Glutamatergic neuron (in vitro differentiated cells): ENCODE data around the gene PCTP. TPM values are rescaled to one million over a fixed set of nuclear protein-coding genes. Genes with fewer than 3 reads are reported as not detected.

ENCODE experiments used
- DNase-seq: peaks from one replicate; pipeline ENCODE4 v3.0.0; 2022
- H3K27ac Mint-ChIP-seq: one replicate; pipeline ENCODE4 v1.8.0; 2020; ENCODE audit warnings: mild to moderate bottlenecking, mixed read lengths, inconsistent platforms; ENCODE audit not compliant: unreplicated experiment
- H3K27me3 Mint-ChIP-seq: one replicate; pipeline ENCODE4 v1.8.0; 2020; ENCODE audit warnings: mild to moderate bottlenecking, moderate library complexity, mixed read lengths, inconsistent platforms; ENCODE audit not compliant: unreplicated experiment
- H3K36me3 Mint-ChIP-seq: one replicate; pipeline ENCODE4 v1.8.0; 2020; ENCODE audit warnings: mild to moderate bottlenecking, mixed read lengths, inconsistent platforms; ENCODE audit not compliant: unreplicated experiment
- H3K4me1 Mint-ChIP-seq: one replicate; pipeline ENCODE4 v1.8.0; 2020; ENCODE audit warnings: mild to moderate bottlenecking, low read depth, mixed read lengths, inconsistent platforms; ENCODE audit not compliant: unreplicated experiment
- H3K4me3 Mint-ChIP-seq: one replicate; pipeline ENCODE4 v1.8.0; 2020; ENCODE audit warnings: mild to moderate bottlenecking, mixed read lengths, inconsistent platforms; ENCODE audit not compliant: unreplicated experiment
- H3K9me3 Mint-ChIP-seq: one replicate; pipeline ENCODE4 v1.8.0; 2020; ENCODE audit warnings: mild to moderate bottlenecking, moderate library complexity, mixed read lengths, inconsistent platforms; ENCODE audit not compliant: unreplicated experiment
- total RNA-seq: library from RNA; stranded (reverse); fragmentation: NEBNext Ultra II Directional; extraction: Animal tissue kit (Norgen Biotek cat#: 25700); gene quantifications from one replicate; pipeline ENCODE4 v1.2.1, GENCODE V29; 2021; ENCODE audit not compliant: unreplicated experiment
- TF ChIP-seq, protein P1 (sequence below): fragments of 200-600 bp; sonication (generic); IDR thresholded peaks from one replicate; pipeline ENCODE4 v1.5.0; 2021; ENCODE audit not compliant: partially characterized antibody, unreplicated experiment

Gene PCTP
- total RNA-seq, 1 donor from 2014 or later = 20.5 TPM

DNA sequence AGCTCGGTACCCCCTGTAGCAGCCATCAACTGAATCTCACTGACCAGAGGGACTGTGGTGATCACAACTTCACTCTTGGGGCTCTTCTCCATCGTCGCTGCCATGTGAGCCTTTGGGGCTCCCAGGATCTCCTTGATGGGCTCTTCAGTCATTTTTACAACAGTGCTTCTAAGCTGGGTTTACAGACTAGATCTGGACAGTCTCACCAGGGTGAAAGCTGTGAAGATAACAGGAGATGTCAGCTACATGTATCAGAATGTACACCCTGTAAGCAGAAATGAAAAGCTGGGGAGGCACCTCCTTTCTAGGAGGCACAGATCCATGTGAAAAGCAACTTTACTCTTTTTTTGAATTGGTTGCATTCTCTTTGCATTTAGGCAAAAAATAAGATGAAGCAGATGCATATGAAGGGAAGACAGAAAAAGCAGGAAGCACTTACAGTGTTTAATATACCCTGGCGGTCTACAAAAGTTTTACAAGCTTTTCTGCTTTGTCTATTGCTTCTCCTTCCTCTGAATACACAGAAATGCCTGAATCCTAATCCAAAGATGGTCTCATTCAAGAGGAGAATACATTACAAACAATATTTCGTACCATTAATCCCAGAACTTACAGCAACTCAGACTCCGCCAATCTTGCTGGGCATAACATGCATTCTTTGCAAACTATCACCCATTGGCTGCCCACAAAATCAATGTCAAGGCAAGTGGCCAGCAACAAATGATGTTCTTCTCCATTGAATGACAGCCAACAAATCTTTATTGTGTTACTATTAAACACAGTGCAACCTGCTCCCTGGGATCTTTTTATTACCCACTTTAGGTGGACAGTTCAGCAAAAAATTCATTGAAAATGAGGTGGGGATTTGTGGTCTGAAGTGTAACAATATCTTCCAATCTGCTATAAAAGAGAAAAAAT is 29.7 kb upstream of the PCTP start:
- Mint-ChIP-seq H3K4me1 (peaks cover 17% of the 10 kb centered on the region), H3K27me3 (peaks cover 2% of the 10 kb centered on the region), H3K9me3 (peaks cover 2% of the 10 kb centered on the region), H3K4me3 (no peak overlapping the region), H3K27ac (no peak overlapping the region), H3K36me3 (no peaks in the 10 kb centered on the region)
- TF ChIP-seq, protein P1, sequence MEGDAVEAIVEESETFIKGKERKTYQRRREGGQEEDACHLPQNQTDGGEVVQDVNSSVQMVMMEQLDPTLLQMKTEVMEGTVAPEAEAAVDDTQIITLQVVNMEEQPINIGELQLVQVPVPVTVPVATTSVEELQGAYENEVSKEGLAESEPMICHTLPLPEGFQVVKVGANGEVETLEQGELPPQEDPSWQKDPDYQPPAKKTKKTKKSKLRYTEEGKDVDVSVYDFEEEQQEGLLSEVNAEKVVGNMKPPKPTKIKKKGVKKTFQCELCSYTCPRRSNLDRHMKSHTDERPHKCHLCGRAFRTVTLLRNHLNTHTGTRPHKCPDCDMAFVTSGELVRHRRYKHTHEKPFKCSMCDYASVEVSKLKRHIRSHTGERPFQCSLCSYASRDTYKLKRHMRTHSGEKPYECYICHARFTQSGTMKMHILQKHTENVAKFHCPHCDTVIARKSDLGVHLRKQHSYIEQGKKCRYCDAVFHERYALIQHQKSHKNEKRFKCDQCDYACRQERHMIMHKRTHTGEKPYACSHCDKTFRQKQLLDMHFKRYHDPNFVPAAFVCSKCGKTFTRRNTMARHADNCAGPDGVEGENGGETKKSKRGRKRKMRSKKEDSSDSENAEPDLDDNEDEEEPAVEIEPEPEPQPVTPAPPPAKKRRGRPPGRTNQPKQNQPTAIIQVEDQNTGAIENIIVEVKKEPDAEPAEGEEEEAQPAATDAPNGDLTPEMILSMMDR = no peak
- DNase-seq = no peak

DNA sequence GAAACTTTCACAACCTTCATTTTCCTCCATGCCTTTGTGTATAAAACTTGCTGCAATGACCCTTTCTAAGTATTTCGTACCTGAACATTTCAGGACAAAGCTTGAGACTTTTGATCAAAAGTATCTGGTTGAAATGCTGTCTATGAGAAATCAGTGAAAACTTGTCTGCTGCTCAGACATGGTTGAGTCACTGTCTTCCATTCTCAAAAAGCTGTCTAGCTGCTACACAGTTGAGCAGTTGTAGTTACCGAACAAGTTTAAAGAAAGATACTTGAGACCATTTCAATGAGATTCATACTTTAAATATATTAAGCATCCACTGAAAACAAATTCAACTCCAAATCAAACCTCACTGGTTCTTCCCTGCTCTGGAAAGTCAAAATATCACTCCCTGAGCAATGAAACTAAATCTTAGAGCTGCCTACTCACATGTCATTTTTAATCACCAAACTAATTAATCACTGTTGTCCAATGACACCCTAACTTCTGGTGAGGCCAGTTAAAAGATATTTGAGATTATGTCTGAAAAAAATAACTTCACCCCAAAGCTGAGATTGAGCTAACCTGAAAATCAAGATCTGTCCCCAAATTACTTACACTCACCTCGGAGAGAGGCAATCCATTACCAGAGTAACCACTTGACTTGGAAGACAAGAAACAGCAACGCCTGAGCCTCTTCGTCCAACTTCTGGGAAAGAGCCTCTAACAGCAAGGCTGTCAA is 28.7 kb upstream of the PCTP start:
- Mint-ChIP-seq H3K27ac (no peak overlapping the region), H3K9me3 (peaks cover 2% of the 10 kb centered on the region)

DNA sequence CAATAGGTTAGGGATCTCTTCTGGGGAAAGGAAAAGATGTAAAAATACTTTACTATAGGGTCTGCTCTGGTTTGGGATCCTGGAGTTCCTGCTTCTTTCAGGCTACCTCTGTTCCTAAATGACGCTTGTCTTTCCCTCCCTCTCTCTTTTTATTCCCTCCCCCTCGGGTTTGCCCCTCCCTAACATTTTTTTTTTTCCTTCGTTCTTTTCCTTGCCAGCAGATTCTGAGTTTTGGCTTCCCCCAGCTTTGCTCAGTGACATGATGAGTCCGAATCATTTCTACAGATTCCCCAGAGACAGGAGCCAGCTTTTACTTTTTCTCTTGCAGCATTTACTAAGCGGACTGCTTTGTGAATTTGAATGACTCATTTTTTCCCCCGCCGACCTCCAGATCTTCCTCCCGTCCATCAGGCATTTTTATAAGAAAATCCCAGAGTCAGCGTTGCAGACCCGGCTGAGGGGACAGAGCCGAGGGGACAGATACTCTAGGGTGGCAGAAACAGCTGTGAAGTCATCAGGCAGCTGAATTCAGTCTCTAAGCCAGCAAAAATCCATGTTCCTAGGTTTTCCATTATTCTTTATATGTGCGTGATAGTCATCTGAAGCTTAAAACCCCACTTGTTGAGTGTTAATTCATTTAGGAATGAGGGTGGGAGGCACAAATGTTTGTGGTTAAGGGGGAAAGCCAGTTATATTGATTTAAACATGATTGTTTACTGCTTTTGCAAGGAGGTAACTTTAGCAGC is 27.9 kb upstream of the PCTP start, which contains the start of gene TMEM100:
Gene TMEM100, minus strand, starts transcription at position 123 of the 746 bp plus-strand sequence. CDS start 1,794 bp downstream, outside the sequence.
- peaks cover 2% of the 10 kb centered on the region for H3K27me3 Mint-ChIP-seq
- no peak for DNase-seq
- TF ChIP-seq, protein P1 = no peak
- peak within 1 kb of the TSS; percentile 81 for H3K4me3 Mint-ChIP-seq
- no peaks in the 10 kb centered on the region for H3K36me3 Mint-ChIP-seq
- peaks cover 2% of the 10 kb centered on the region for H3K9me3 Mint-ChIP-seq
- peak within 1 kb of the TSS; percentile 50 for H3K27ac Mint-ChIP-seq
- H3K4me1 Mint-ChIP-seq = peaks cover 30% of the 10 kb centered on the region

More for the DNA sequence above, 28.7 kb upstream of the PCTP start:
- Mint-ChIP-seq H3K4me3 (peak overlapping the region; percentile 81), H3K36me3 (no peaks in the 10 kb centered on the region), H3K27me3 (peaks cover 2% of the 10 kb centered on the region), H3K4me1 (peaks cover 26% of the 10 kb centered on the region)
- DNase-seq = no peak
- TF ChIP-seq, protein P1 = no peak

DNA sequence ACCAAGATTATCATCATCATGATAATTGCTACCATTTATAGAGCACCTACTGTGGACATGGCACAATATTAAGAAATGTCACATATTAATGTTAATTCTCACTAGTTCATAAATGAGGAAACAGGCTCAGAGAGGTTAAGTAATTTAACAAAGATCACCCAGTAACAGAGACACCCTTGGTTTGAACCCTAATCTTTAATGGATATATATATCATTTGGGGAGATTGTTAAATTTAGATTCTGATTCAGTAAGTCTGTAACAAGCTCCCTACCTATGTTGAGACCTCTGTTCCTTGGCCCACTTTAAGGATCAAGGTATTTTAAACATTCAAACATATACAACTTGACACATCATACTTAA is 27.4 kb upstream of the PCTP start:
- Mint-ChIP-seq H3K9me3 (peaks cover 2% of the 10 kb centered on the region), H3K27ac (no peak overlapping the region), H3K4me3 (no peak overlapping the region), H3K4me1 (peaks cover 30% of the 10 kb centered on the region), H3K27me3 (peaks cover 2% of the 10 kb centered on the region), H3K36me3 (no peaks in the 10 kb centered on the region)
- TF ChIP-seq, protein P1 = no peak
- DNase-seq = no peak
